ENCODE results near the gene ATXN7L3.

ATXN7L3 gene

GRCh38 chr17:44212507-44213402 is 13.1 kb upstream of the ATXN7L3 start:
- no peak overlapping the region for H3K4me3 ChIP-seq (ENCODE audit: low read length)
- TF ChIP-seq ZNF274 (IDR thresholded peaks at IDR 0.05; ENCODE audit: low read depth, low read length) = no peak

GRCh38 chr17:44211281-44212265 is 11.9 kb upstream of the ATXN7L3 start:
- no peak overlapping the region for H3K4me3 ChIP-seq (ENCODE audit: low read length)
- no peak for TF ChIP-seq ZNF274 (IDR thresholded peaks at IDR 0.05; ENCODE audit: low read depth, low read length)

DNA sequence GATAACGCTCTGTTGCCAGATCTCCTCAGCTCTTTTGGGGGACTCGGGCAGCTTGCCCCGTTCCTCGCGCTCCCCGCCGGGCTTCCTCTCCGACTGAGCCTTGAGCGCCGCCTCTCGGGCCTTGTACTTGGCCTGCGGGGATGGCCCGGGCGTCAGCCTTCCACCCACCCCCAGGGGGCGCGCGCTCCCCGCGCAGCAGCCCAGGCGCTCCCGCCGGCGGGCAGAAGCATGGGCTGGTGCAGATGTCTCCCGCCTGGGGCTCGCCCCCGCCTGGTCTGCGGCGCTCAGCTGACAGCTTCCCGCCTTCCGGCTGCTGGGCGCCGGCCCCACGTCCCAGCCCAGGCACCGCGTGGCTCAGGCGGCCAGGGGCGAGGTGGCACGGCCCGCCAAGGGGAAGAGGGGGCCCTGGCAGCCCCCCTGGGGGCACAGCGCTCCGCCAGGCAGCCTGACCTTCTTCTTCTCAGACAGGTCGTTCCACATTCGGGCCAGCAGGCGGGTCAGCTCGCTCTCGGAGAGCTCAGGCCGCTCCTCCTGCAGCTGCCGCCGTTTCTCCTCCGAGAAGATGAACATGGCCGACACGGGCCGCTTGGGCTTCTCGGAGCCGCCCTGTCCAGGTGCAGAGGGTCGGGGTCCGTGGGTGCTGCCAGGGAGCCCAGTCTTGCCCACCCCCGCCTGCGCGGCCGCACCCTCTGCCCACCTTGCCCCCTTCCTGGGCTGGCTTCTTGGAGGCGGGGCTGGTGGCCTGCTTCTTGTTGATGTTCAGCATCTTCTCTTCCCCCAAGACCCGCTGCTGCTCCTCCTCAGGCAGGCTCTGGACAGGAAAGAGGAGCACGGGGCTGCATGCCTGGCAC is 10.9 kb upstream of the ATXN7L3 start:
- peak overlapping the region; percentile 3; the same call in 1 of the 2 replicates for H3K4me3 ChIP-seq (ENCODE audit: low read length)
- TF ChIP-seq ZNF274 (IDR thresholded peaks at IDR 0.05; ENCODE audit: low read depth, low read length) = no peak

DNA sequence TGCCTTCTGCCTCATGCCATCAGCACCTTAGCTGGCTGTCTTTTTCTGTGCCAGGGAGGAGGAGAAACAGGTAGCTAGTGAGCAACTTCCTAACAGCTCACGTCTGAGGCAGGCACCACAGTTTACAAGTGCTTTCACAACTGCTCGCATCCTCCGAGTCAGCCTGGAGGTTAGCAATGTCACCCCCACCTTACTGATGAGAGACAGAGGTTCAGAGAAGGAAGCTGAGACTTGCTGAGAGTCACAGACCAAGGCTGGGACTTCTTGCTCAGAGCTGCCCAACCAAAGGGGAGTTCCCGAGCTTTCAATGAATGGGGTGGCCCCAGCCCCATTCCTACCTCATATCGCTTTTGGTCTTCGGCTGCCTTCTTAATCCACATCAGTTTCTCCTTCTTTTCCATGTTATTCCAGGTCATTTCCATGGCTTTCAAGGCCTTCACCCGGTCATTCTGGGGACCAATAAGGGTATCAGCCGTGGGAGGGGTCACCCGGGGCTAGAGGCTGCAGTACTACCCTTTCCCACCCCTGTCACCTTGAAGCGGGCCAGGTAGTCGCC is 10.2 kb upstream of the ATXN7L3 start:
- peak overlapping the region; percentile 3; the same call in 1 of the 2 replicates for H3K4me3 ChIP-seq (ENCODE audit: low read length)
- TF ChIP-seq ZNF274 (IDR thresholded peaks at IDR 0.05; ENCODE audit: low read depth, low read length) = no peak

DNA sequence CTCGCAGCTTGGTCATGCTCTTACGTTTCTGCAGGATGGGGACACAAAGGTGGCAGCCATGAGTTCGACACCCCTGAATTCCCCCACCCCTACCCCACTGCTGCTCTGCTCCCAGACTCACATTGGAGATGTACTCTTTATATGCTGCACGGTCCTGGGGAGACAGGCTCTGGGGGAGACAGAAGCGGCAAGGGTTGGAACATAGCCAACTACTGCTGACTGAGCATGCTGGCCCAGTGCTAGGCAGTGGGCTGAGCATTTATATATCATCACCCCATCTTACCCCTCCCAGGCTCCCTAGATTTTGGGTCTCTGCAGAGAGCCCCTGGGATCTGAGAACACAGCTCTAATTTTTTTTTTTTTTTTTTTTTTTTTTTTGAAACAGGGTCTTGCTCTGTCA is 8.1 kb upstream of the ATXN7L3 start:
- no peak overlapping the region for H3K4me3 ChIP-seq (ENCODE audit: low read length)
- TF ChIP-seq ZNF274 (IDR thresholded peaks at IDR 0.05; ENCODE audit: low read depth, low read length) = no peak

GRCh38 chr17:44207319-44207718 is 7.6 kb upstream of the ATXN7L3 start:
- no peak overlapping the region for H3K4me3 ChIP-seq (ENCODE audit: low read length)
- TF ChIP-seq ZNF274 (IDR thresholded peaks at IDR 0.05; ENCODE audit: low read depth, low read length) = no peak

GRCh38 chr17:44206825-44207155 is 7.1 kb upstream of the ATXN7L3 start:
- no peak overlapping the region for H3K4me3 ChIP-seq (ENCODE audit: low read length)
- TF ChIP-seq ZNF274 (IDR thresholded peaks at IDR 0.05; ENCODE audit: low read depth, low read length) = no peak

- TF ChIP-seq ZNF274 (IDR thresholded peaks at IDR 0.05; ENCODE audit: low read depth, low read length) = no peak
- H3K4me3 ChIP-seq (ENCODE audit: low read length) = no peak overlapping the region
Observed at GRCh38 chr17:44205962-44206824, 6.5 kb upstream of the ATXN7L3 start.

DNA sequence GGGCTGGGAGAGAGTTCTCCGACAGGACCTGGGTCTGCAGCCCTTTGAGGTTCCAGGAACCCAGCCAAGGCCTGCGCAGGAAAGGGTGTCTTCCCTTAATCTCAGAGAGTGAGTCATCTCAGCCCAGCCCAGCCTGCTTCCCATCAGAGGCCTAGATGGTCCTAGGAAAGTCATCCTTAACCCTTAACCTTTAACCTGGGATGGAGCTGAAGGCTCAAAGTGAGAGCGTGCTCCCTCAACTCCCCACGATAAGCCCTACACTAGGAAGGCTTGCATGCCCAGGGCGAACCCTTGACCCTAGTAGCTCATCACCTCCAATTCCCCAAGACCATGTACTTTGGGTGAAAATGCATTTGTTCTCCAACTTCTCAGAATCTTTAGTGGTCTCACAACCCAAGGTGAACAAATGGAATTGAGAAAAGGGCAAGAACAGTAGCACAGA is 4.8 kb upstream of the ATXN7L3 start:
- H3K4me3 ChIP-seq (ENCODE audit: low read length) = no peak overlapping the region
- no peak for TF ChIP-seq ZNF274 (IDR thresholded peaks at IDR 0.05; ENCODE audit: low read depth, low read length)

GRCh38 chr17:44203731-44204440 is 4.2 kb upstream of the ATXN7L3 start:
- TF ChIP-seq ZNF274 (IDR thresholded peaks at IDR 0.05; ENCODE audit: low read depth, low read length) = no peak
- no peak overlapping the region for H3K4me3 ChIP-seq (ENCODE audit: low read length)

DNA sequence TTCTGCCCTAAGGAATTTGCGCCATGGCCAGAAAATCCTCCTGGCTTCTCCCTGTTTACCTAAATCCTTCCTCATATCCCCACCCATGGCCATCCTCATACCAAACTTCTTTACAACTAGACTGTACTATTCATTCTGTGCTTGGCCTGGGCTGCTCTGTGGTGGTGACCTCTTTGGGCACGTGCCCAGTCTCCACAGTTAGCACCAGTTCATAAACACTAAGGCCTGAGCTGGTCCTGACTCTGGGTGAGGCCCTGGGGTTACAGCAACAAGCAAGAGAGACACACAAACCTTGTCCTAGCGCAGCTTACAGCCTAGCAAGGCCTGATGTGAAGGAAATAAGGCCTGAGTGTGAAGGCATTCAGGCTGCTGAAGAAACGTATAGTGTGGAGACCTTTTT is 3.1 kb upstream of the ATXN7L3 start:
- no peak overlapping the region for H3K4me3 ChIP-seq (ENCODE audit: low read length)
- TF ChIP-seq ZNF274 (IDR thresholded peaks at IDR 0.05; ENCODE audit: low read depth, low read length) = no peak

Measured in GM08714 (cell line).